Memory B cell (primary cell): ENCODE data around the gene NTMT2.

ENCODE experiments used
- ATAC-seq: fragments of 150-1000 bp; cut with Tn5 transposase; 2 replicates; pipeline ENCODE4 v1.10.0; 2021; ENCODE audit warnings: low read depth, mild to moderate bottlenecking, moderate library complexity
- DNase-seq, 2 donors: peaks; one replicate each; pipeline ENCODE4 v3.0.0; 2022; ENCODE audit warnings: low spot score in 2 of 2
- H3K27ac Mint-ChIP-seq: one replicate; pipeline ENCODE4 v1.8.0; 2022; ENCODE audit warnings: mild to moderate bottlenecking, moderate library complexity, mixed read lengths
- H3K27me3 Mint-ChIP-seq: one replicate; pipeline ENCODE4 v1.8.0; 2022; ENCODE audit warnings: mixed read lengths
- H3K36me3 Mint-ChIP-seq: one replicate; pipeline ENCODE4 v1.8.0; 2022; ENCODE audit warnings: mild to moderate bottlenecking, mixed read lengths
- H3K4me1 Mint-ChIP-seq: one replicate; pipeline ENCODE4 v1.8.0; 2022; ENCODE audit warnings: mixed read lengths
- H3K4me3 Mint-ChIP-seq: one replicate; pipeline ENCODE4 v1.8.0; 2022; ENCODE audit warnings: mild to moderate bottlenecking, moderate library complexity, mixed read lengths
- H3K9me3 Mint-ChIP-seq: one replicate; pipeline ENCODE4 v1.8.0; 2022; ENCODE audit warnings: mixed read lengths

Gene NTMT2

GRCh38 chr1:170205301-170205700 lies 59.5 kb downstream of the NTMT2 start:
- Mint-ChIP-seq H3K9me3 (peaks cover 5% of the 10 kb centered on the region), H3K27ac (no peak overlapping the region), H3K27me3 (peaks cover 4% of the 10 kb centered on the region), H3K36me3 (no peaks in the 10 kb centered on the region), H3K4me1 (no peaks in the 10 kb centered on the region), H3K4me3 (no peak overlapping the region)
- DNase-seq (no peak), ATAC-seq (no peak)

- peaks cover 5% of the 10 kb centered on the region for H3K9me3 Mint-ChIP-seq
- H3K4me3 Mint-ChIP-seq, result no peak overlapping the region
- ATAC-seq (no peak), DNase-seq (no peak)
- no peaks in the 10 kb centered on the region for H3K36me3 Mint-ChIP-seq
- no peaks in the 10 kb centered on the region for H3K4me1 Mint-ChIP-seq
- H3K27me3 Mint-ChIP-seq, result peaks cover 2% of the 10 kb centered on the region
- no peak overlapping the region for H3K27ac Mint-ChIP-seq
These were observed 63.4 kb downstream of the NTMT2 start for GRCh38 chr1:170209125-170209524.

GRCh38 chr1:170210142-170210541 lies 64.4 kb downstream of the NTMT2 start:
- Mint-ChIP-seq H3K4me3 (no peak overlapping the region), H3K9me3 (peaks cover 5% of the 10 kb centered on the region), H3K27ac (no peak overlapping the region), H3K4me1 (no peaks in the 10 kb centered on the region), H3K27me3 (no peaks in the 10 kb centered on the region), H3K36me3 (no peaks in the 10 kb centered on the region)
- no peak for DNase-seq
- ATAC-seq, result no peak

- no peaks in the 10 kb centered on the region for H3K4me1 Mint-ChIP-seq
- peaks cover 2% of the 10 kb centered on the region for H3K27me3 Mint-ChIP-seq
- no peaks in the 10 kb centered on the region for H3K36me3 Mint-ChIP-seq
- H3K9me3 Mint-ChIP-seq, result no peaks in the 10 kb centered on the region
- DNase-seq (no peak), ATAC-seq (no peak)
- no peak overlapping the region for H3K27ac Mint-ChIP-seq
- no peak overlapping the region for H3K4me3 Mint-ChIP-seq
These were observed 67.8 kb downstream of the NTMT2 start for GRCh38 chr1:170213596-170213995.

- H3K4me3 Mint-ChIP-seq, result no peak overlapping the region
- H3K27ac Mint-ChIP-seq, result no peak overlapping the region
- DNase-seq, result no peak
- H3K36me3 Mint-ChIP-seq, result no peaks in the 10 kb centered on the region
- ATAC-seq, result no peak
- H3K27me3 Mint-ChIP-seq, result peaks cover 2% of the 10 kb centered on the region
- no peaks in the 10 kb centered on the region for H3K4me1 Mint-ChIP-seq
- H3K9me3 Mint-ChIP-seq, result no peaks in the 10 kb centered on the region
These were observed 68.6 kb downstream of the NTMT2 start for GRCh38 chr1:170214117-170215032.

GRCh38 chr1:170215072-170215885 lies 69.5 kb downstream of the NTMT2 start:
- H3K4me1 Mint-ChIP-seq, result no peaks in the 10 kb centered on the region
- H3K9me3 Mint-ChIP-seq, result no peaks in the 10 kb centered on the region
- H3K27ac Mint-ChIP-seq, result no peak overlapping the region
- no peak overlapping the region for H3K4me3 Mint-ChIP-seq
- H3K27me3 Mint-ChIP-seq, result peaks cover 5% of the 10 kb centered on the region
- no peak for ATAC-seq
- DNase-seq, result no peak
- no peaks in the 10 kb centered on the region for H3K36me3 Mint-ChIP-seq

GRCh38 chr1:170217517-170218256 lies 71.9 kb downstream of the NTMT2 start:
- Mint-ChIP-seq H3K27me3 (peaks cover 9% of the 10 kb centered on the region), H3K4me3 (no peak overlapping the region)
- ATAC-seq, result no peak

GRCh38 chr1:170218257-170218650 lies 72.5 kb downstream of the NTMT2 start:
- no peak overlapping the region for H3K27ac Mint-ChIP-seq
- H3K27me3 Mint-ChIP-seq, result peaks cover 12% of the 10 kb centered on the region
- no peak overlapping the region for H3K4me3 Mint-ChIP-seq
- no peaks in the 10 kb centered on the region for H3K36me3 Mint-ChIP-seq
- H3K9me3 Mint-ChIP-seq, result peaks cover 2% of the 10 kb centered on the region
- DNase-seq (no peak), ATAC-seq (no peak)
- H3K4me1 Mint-ChIP-seq, result no peaks in the 10 kb centered on the region

More at GRCh38 chr1:170217517-170218256, 71.9 kb downstream of the NTMT2 start:
- no peak overlapping the region for H3K27ac Mint-ChIP-seq
- no peaks in the 10 kb centered on the region for H3K4me1 Mint-ChIP-seq
- H3K36me3 Mint-ChIP-seq, result no peaks in the 10 kb centered on the region
- no peak for DNase-seq
- H3K9me3 Mint-ChIP-seq, result peaks cover 2% of the 10 kb centered on the region
